Subcutaneous adipose tissue (tissue), 4 donors: Measurements from ENCODE around the gene HOXA13. TPM values are rescaled to one million over a fixed set of nuclear protein-coding genes. Genes with fewer than 3 reads are reported as not detected.

Experiments used
- total RNA-seq, 4 donors: library from RNA; depleted of rRNA; stranded (reverse); fragments of >200 nt; gene quantifications; one replicate each; pipeline ENCODE4 v1.1.0, GENCODE V29; 2016
- TF ChIP-seq, protein P1 (sequence below): fragments of 450-650 bp; IDR thresholded peaks from one replicate; pipeline ENCODE4 v1.5.1; 2016; ENCODE audit warnings: low read depth, mild to moderate bottlenecking, control low read depth, antibody characterized with exemption, moderate library complexity

The HOXA13 gene
- total RNA-seq, 4 donors from 2014 or later: 0.44 to 0.68 (median 0.65) TPM; not detected in 1

DNA sequence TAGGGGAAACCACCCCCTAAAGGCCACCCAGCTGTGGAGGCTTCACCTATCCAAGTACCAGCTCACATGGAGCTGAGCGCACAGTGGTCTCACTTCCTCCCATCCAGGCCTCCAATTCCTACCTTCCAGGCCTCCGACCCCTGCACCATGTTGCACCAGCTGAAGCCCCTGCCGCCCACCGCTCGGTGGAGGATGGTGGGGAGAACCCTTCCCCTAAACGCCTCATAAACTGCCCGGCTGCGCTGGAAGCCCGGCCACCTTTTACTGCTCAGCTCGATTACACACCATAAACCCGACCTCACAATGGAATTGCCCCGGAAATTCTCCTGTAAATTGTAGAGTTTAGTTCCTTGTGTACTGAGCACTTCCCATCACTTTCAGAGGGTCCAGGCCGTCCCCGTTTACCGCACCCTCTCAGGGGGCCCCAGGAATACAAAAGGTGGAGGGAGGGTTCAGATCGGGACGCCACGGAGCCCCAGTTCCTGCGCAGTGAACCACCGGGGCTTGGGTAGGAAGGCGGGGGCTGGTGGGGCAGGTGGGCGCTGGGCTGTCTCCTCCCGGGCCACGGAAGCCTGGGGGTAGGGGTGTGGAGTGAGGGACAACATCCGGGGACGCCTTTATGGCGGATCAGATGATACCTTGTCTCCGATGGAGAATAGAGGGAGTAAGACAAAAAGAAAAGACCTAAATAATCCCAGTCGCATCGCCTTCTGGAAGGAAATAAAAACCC, 42.0 kb downstream of the HOXA13 start:
- TF ChIP-seq, protein P1, sequence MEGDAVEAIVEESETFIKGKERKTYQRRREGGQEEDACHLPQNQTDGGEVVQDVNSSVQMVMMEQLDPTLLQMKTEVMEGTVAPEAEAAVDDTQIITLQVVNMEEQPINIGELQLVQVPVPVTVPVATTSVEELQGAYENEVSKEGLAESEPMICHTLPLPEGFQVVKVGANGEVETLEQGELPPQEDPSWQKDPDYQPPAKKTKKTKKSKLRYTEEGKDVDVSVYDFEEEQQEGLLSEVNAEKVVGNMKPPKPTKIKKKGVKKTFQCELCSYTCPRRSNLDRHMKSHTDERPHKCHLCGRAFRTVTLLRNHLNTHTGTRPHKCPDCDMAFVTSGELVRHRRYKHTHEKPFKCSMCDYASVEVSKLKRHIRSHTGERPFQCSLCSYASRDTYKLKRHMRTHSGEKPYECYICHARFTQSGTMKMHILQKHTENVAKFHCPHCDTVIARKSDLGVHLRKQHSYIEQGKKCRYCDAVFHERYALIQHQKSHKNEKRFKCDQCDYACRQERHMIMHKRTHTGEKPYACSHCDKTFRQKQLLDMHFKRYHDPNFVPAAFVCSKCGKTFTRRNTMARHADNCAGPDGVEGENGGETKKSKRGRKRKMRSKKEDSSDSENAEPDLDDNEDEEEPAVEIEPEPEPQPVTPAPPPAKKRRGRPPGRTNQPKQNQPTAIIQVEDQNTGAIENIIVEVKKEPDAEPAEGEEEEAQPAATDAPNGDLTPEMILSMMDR: no peak

- TF ChIP-seq, protein P1: no peak
Measured at GRCh38 chr7:27156916-27157701, 42.8 kb downstream of the HOXA13 start.

DNA sequence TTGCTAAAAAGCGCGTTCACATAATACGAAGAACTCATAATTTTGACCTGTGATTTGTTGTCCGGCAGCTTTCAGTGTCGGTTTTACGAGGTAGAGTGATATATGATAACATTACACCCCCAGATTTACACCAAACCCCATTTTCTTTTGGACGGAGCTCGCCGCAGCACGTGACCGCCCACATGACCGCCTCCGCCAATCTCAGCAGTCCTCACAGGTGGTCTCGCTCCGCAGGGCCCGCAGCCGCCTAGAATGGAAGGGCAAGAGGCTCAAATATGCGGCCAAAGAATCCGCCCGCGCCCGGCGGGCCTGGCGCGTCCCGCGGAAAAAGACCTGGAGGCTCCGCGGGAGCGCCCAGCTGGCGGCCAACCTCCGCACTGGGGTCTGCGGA, 43.4 kb downstream of the HOXA13 start, which contains the start of gene HOXA7:
TSS of gene HOXA7 (minus strand) at position 168 of the 391 bp plus-strand sequence. CDS start at position 38, 130 bp downstream.
- TF ChIP-seq, protein P1: no peak

- TF ChIP-seq, protein P1: no peak
Measured at GRCh38 chr7:27155816-27156507, 43.9 kb downstream of the HOXA13 start.

DNA sequence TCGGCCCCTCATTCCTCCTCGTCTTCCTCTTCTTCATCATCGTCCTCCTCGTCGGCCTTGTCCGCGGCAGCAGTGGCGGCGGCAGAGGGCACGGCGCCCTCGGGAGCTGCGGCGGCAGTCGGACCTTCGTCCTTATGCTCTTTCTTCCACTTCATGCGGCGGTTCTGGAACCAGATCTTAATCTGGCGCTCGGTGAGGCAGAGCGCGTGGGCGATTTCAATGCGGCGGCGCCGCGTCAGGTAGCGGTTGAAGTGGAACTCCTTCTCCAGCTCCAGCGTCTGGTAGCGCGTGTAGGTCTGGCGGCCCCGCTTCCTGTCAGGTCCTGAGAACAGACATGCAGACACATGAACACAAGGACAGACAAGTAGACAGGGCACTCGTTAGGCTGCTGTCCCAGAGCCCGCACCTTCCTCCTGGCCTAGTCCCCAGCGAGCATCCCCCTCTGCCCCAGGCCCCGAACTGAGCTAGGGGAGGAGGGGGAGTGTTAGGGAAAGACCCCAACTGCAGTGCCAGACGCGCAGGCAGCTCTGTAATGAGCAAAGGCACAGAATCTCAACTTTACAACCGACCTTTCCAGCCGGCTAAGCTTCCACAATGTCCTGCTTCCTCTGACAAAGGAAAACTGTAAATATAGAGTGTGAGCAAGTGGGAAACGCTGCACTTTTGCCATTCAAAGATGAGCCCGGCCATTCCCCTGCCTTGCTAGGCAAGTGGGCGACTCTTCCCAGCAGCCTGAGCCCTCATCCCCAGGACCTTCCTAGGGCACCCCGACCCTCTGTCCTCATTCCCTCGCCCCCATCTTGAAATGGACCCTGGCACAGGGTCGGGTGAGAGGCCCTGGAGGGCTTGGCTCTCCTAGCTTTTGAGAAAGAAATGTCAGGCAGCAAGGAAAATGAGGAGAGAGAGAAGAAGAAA, 44.7 kb downstream of the HOXA13 start:
- TF ChIP-seq, protein P1: no peak

DNA sequence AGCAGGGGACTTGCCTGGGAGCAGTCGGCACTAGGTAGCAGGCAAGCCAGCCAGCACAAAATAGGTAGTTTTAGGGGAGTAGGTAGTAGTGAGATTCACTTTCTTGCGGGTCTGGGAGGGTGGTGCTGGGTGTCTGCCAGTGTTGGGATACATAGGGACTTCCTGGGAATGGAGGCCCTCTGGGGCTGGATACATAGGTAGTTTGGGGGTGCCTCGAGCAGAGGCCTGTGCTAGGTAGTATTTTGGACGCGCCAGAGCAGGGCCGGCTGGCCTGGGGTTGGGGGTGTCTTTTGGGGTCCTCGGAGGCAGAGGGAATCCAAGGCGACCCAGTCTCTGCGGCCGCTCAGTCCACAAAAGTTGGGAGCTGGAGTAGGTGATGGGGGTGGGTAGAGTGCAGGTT, 45.5 kb downstream of the HOXA13 start:
- TF ChIP-seq, protein P1: no peak
